Stimulated activated CD4-positive, alpha-beta T cell treated with anti-CD3 and anti-CD28 coated beads, Interleukin-12 subunit alpha, Interleukin-12 subunit beta, amount 100 ng/mL, for 48 hours (primary cell): ENCODE data around the gene LONP2.
"Not testable (repeated sequence)": the region's sequence is repeated elsewhere in the genome, so short reads cannot be mapped to it uniquely, and the experiment has no call there.

ENCODE experiments used
- DNase-seq, 3 donors: peaks; one replicate each; pipeline ENCODE4 v3.0.0-alpha.2; 2020; ENCODE audit warnings: low read depth in 2 of 3, low spot score in 1 of 3

Gene LONP2

GRCh38 chr16:48366165-48367093 is 122.3 kb downstream of the LONP2 start:
- peak in 1 of 3 donors; percentile 36 for DNase-seq

GRCh38 chr16:48367441-48368049 is 123.4 kb downstream of the LONP2 start:
- DNase-seq, result no peak

GRCh38 chr16:48369765-48370164 is 125.7 kb downstream of the LONP2 start:
- DNase-seq, result no peak

DNA sequence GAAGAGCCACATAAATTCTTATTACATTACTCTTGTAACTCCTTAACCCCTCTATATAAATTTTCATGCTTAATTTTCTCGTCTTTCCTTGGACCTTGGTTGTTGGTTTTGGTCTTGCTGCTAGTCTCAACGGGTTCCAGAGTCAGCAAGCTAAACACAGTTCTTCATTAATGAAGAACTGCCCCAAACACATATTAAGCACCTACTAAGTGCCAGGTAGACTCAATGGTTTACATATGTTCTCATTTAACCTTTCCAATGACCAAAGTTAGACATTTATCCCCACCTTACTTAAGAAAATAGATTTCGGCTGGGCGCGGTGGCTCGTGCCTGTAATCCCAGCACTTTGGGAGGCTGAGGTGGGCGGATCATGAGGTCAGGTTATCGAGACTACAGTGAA is 126.1 kb downstream of the LONP2 start:
- DNase-seq, result no peak

DNA sequence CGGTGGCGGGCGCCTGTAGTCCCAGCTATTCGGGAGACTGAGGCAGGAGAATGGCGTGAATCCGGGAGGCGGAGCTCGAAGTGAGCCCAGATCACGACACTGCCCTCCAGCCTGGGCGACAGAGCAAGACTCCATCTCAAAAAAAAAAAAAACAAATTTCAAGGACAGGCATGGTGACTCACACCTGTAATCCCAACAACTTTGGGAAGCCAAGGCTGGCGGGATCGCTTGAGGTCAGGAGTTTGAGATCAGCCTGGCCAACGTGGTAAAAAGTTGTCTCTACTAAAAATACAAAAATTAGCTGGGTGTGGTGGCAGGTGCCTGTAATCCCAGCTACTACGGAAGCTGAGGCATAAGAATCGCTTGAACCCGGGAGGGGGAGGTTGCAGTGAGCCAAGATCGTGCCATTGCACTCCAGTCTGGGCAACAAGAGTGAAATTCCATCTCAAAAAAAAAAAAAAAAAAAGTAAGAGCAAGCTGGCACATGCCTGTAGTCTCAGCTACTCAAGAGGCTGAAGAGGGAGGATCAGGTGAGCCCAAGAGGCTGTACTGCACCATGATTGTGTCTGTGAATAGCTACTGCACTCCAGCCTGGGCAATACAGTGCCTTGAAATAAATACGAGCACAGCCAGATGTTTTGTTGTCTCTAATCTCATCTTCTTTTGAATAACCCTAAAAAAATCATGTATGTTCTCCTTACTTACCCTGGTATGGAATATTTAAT is 126.7 kb downstream of the LONP2 start:
- not testable (repeated sequence) for DNase-seq

- no peak for DNase-seq
Observed at GRCh38 chr16:48371393-48371780, 127.3 kb downstream of the LONP2 start.

DNA sequence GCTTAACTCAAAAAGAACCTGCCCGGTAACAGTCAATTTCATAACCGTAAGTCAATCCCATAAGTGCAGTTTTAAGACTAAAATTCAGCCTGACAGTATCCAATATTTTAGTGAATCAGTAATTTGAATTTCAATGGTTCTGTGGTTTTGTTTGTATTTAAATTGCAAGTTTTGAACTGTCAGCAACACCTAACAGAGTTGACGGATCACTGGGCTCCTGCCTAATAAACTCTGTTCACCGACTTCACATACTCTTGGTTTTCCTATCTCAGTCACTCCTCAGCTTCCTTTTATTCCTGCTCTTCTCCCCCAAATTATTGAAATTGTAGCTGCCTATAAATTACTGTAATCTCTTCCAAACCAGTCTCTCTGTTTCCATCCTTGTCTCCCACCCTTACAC is 128.6 kb downstream of the LONP2 start:
- DNase-seq, result no peak

DNA sequence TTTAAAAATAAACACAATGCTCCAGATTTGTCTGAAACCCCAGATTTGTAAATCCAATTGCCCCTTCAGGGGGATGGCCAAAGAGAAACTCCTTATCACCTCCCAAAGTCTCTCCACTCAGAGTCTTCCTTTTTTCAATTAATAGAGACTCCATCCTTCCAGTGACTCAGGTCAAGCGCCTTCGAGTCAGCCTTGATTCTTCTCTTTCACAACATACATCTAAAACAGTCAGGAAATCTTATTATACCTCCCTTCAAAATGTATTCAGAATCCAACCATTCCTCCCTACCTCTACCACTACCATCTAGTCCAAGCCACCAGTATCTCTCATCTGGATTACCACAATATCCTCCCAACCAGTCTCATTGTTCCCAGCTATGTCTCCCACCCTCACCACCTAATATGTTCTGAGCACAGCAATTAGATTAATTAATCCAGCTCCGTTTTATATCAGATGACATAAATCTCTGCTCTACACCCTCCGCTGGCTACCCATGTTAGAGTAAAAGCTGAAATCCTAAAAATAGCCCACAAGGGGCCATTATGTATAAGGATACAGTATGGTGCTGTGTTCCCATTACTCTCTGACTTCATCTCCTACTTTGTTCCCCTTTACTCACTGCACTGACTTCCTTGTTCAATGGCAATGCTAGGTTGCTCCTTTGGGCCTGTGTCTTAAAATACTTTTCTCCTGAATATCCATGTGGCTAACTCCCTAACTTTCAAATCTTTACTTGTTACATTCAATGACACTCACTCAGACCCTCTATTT is 129.3 kb downstream of the LONP2 start:
- no peak for DNase-seq

DNA sequence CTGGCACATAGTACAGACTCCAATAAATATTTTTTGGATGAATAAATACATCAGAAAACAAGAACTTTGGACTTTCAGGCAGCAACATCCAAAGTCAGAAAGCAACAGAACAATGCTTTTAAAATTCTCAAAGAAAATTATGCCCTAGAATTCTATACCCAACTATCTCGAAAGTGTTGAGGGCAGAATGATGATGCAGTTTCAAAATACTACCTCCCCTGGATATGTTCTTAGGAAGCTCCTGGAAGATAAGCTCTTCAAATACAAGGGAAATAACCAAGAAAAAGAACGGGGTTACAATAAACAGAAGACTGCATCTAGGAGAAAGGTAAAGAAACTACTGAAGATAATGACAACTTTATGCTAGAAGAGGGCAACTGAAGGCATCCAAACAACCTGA is 130.2 kb downstream of the LONP2 start:
- DNase-seq, result no peak

DNA sequence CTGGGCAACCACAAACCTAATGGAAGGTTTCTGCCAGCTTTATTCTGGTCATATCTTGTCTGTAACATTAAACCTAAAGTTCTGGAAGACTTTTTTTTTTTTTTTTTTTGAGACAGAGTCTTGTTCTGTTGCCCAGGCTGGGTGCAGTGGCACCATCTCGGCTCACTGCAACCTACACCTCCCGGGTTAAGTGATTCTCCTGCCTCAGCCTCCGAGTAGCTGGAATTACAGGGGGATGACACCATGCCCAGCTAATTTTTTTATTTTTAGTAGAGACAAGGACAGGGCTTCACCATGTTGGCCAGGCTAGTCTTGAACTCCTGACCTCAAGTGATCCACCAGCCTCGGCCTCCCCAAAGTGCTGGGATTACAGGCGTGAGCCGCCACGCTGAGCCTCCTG is 133.2 kb downstream of the LONP2 start:
- not testable (repeated sequence) for DNase-seq

- no peak for DNase-seq
Observed at GRCh38 chr16:48378276-48378675, 134.2 kb downstream of the LONP2 start.

DNA sequence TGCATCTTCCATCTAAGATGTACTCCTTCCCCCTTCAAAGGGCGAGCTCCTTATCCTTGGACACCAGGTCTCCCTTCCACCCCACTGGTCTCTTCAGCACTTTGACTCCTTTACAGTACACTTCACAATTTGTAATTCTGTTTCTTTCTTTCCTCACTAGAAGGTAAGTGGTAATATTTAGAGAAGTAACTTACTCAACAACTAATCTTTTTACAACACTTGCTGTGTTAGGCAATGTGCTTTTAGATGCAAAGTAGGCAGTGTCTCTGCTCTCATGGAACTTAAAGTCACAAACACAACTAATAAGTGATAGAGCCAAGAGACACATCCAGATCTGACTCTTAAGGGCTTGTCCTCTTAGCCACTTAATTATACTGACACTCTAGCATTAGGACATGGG is 134.7 kb downstream of the LONP2 start:
- no peak for DNase-seq

DNA sequence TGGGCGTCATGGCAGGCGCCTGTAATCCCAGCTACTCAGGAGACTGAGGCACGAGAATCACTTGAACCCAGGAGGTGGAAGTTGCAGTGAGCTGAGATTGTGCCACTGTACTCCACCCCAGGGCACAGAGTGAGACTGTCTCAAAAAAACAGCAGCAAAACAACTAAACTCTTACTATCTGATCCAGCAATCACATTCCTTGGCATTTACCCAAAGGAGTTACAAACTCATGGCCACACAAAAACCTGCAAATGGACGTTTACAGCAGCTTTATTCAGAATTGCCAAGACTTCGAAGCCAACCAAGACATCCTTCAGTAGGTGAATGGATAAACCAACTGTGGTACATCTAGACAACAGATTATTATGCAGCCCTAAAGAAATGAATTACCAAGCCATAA is 137.1 kb downstream of the LONP2 start:
- DNase-seq, result no peak

DNA sequence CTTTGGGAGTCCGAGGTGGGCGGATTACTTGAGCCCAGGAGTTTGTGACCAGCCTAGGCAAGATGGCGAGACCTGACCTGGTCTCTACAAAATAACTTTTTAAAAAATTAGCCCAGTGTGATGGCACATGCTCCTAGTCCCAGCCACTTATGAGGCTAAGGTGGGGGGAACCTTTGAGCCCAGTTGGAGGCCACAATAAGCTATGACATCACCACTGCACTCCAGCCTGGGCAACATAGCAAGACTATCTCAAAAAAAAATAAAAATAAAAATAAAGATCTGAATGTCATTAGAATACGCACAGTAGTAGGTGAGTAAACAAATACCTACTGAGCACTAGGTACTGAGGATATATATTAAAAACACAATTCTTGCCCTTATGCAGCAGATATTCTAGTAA is 138.0 kb downstream of the LONP2 start:
- no peak for DNase-seq

GRCh38 chr16:48383009-48383876 is 139.1 kb downstream of the LONP2 start:
- DNase-seq, result no peak

GRCh38 chr16:48383877-48384519 is 139.9 kb downstream of the LONP2 start:
- DNase-seq, result no peak

GRCh38 chr16:48384520-48385252 is 140.6 kb downstream of the LONP2 start:
- peak in 1 of 3 donors; percentile 35 for DNase-seq

GRCh38 chr16:48385253-48386150 is 141.4 kb downstream of the LONP2 start, which contains the start of gene SIAH1:
SIAH1 (minus strand) TSS chr16:48385413; CDS start chr16:48362428, 22,985 bp downstream.
- peak; percentile 68 to 76 (median 74) for DNase-seq
